GM12878 (cell line): ENCODE data around the gene PATJ. TPM values are rescaled to one million over a fixed set of nuclear protein-coding genes. Genes with fewer than 3 reads are reported as not detected.

Experiments
- CBFB ChIP-seq: IDR thresholded peaks from 2 replicates; pipeline ENCODE4 v1.6.1; 2016; ENCODE audit warnings: antibody characterized with exemption, low read depth
- CBX3 ChIP-seq: fragments of 200-600 bp; sonication (generic); IDR thresholded peaks from 2 replicates; pipeline ENCODE4 v1.6.1; 2016; ENCODE audit warnings: low read depth, borderline replicate concordance
- ETV6 ChIP-seq, 2 experiments: fragments of 450-650 bp in 1 of 2; IDR thresholded peaks in 1 of 2; conservative IDR thresholded peaks in 1 of 2; 2 replicates each; pipeline ENCODE4 v1.6.1; 2014; ENCODE audit warnings: antibody characterized with exemption in 1 of 2, borderline replicate concordance in 1 of 2, low read depth in 1 of 2, mild to moderate bottlenecking in 1 of 2, moderate library complexity in 1 of 2
- FOXK2 ChIP-seq: fragments of 450-650 bp; IDR thresholded peaks from 2 replicates; pipeline ENCODE4 v1.6.1; 2017; ENCODE audit warnings: mild to moderate bottlenecking, moderate library complexity
- HDAC6 ChIP-seq: fragments of 200-600 bp; sonication (generic); IDR thresholded peaks from one replicate; pipeline ENCODE4 v1.8.0; 2017; ENCODE audit warnings: antibody characterized with exemption; ENCODE audit not compliant: unreplicated experiment
- HDGF ChIP-seq: fragments of 450-650 bp; IDR thresholded peaks from 2 replicates; pipeline ENCODE4 v1.6.1; 2016; ENCODE audit warnings: antibody characterized with exemption
- IKZF2 ChIP-seq, 2 experiments: fragments of 450-650 bp; IDR thresholded peaks; 2 replicates each; pipeline ENCODE4 v1.6.1; 2017; ENCODE audit warnings: mild to moderate bottlenecking in 2 of 2, moderate library complexity in 2 of 2
- IRF5 ChIP-seq: fragments of 450-650 bp; IDR thresholded peaks from 2 replicates; pipeline ENCODE4 v1.6.1; 2017; ENCODE audit warnings: borderline replicate concordance
- JUND ChIP-seq: IDR thresholded peaks from 2 replicates; pipeline ENCODE4 v1.6.1; 2012; ENCODE audit warnings: low read depth, mild to moderate bottlenecking, low read length, improper control_type of control experiment, moderate library complexity
- LARP7 ChIP-seq: fragments of 450-650 bp; IDR thresholded peaks from 2 replicates; pipeline ENCODE4 v1.6.1; 2017; ENCODE audit warnings: mild to moderate bottlenecking
- MYB ChIP-seq: fragments of 150-350 bp; IDR thresholded peaks from 2 replicates; pipeline ENCODE4 v1.6.1; 2014; ENCODE audit warnings: mild to moderate bottlenecking, low read depth, low read length, borderline replicate concordance
- PAX8 ChIP-seq: fragments of 450-650 bp; IDR thresholded peaks from 2 replicates; pipeline ENCODE4 v1.6.1; 2017; ENCODE audit warnings: mild to moderate bottlenecking, moderate library complexity
- PML ChIP-seq: IDR thresholded peaks from 2 replicates; pipeline ENCODE4 v1.6.1; 2012; ENCODE audit warnings: low read length, inconsistent platforms
- POLR2AphosphoS5 ChIP-seq: IDR thresholded peaks from 2 replicates; pipeline ENCODE4 v1.6.1; 2011; ENCODE audit warnings: mild to moderate bottlenecking, low read length, inconsistent platforms
- RELA ChIP-seq: fragments of 450-650 bp; IDR thresholded peaks from 2 replicates; pipeline ENCODE4 v1.8.0; 2014; ENCODE audit warnings: borderline replicate concordance; ENCODE audit not compliant: partially characterized antibody
- RELB ChIP-seq: fragments of 450-650 bp; IDR thresholded peaks from 2 replicates; pipeline ENCODE4 v1.6.1; 2017; ENCODE audit warnings: low read depth, mild to moderate bottlenecking, moderate library complexity
- RUNX3 ChIP-seq: IDR thresholded peaks from 2 replicates; pipeline ENCODE4 v1.6.1; 2012; ENCODE audit warnings: low read length, inconsistent platforms
- SIN3A ChIP-seq: IDR thresholded peaks from 2 replicates; pipeline ENCODE4 v1.6.1; 2012; ENCODE audit warnings: low read depth, low read length, improper control_type of control experiment
- SMARCA5 ChIP-seq: fragments of 450-650 bp; IDR thresholded peaks from 2 replicates; pipeline ENCODE4 v1.6.1; 2017; ENCODE audit warnings: mild to moderate bottlenecking
- SMC3 ChIP-seq: IDR thresholded peaks from 2 replicates; pipeline ENCODE4 v1.6.1; 2011; ENCODE audit warnings: low read length, improper control_type of control experiment, borderline replicate concordance
- SUPT20H ChIP-seq: IDR thresholded peaks from 2 replicates; pipeline ENCODE4 v1.6.1; 2011; ENCODE audit warnings: low read depth, mild to moderate bottlenecking, low read length, moderate library complexity, borderline replicate concordance; ENCODE audit not compliant: control insufficient read depth
- WRNIP1 ChIP-seq: IDR thresholded peaks from 2 replicates; pipeline ENCODE4 v1.6.1; 2011; ENCODE audit warnings: low read depth, low read length, improper control_type of control experiment, borderline replicate concordance
- YBX1 ChIP-seq: fragments of 450-650 bp; IDR thresholded peaks from 2 replicates; pipeline ENCODE4 v1.6.1; 2016; ENCODE audit warnings: antibody characterized with exemption
- ZNF24 ChIP-seq: fragments of 450-650 bp; IDR thresholded peaks from 2 replicates; pipeline ENCODE4 v1.6.1; 2017; ENCODE audit warnings: antibody characterized with exemption, mild to moderate bottlenecking
- ZZZ3 ChIP-seq: IDR thresholded peaks from 2 replicates; pipeline ENCODE4 v1.6.1; 2011; ENCODE audit warnings: low read depth; ENCODE audit not compliant: control insufficient read depth, insufficient read length
- polyA plus RNA-seq, 11 experiments: library from polyadenylated mRNA; depleted of rRNA in 4 of 11; unstranded in 6 of 11; stranded (reverse) in 5 of 11; fragments of >200 nt; fragmentation: Nextera tagmentation in 4 of 11; fragmentation: Illumina TruSeq in 1 of 11; extraction: Ambion mirVana in 4 of 11; extraction: Trizol in 1 of 11; gene quantifications; 1 replicate in 1 of 11; 2 replicates in 10 of 11; pipeline versions ENCODE4 v1.2.1 to v1.2.3, GENCODE V29; 2011 to 2016; ENCODE audit warnings: inconsistent platforms in 2 of 11, missing spikeins in 2 of 11, low read depth in 1 of 11
- total RNA-seq, 4 experiments: library from RNA; depleted of rRNA in 3 of 4; stranded (reverse); fragments of >200 nt in 3 of 4; fragmentation: Illumina TruSeq in 1 of 4; extraction: Trizol in 1 of 4; gene quantifications; 2 replicates each; pipeline versions ENCODE4 v1.2.1 to v1.2.3, GENCODE V29; 2013 to 2021
- TF ChIP-seq, protein P1 (sequence below): fragments of 450-650 bp; IDR thresholded peaks from 2 replicates; pipeline ENCODE4 v1.6.1; 2016; ENCODE audit warnings: mild to moderate bottlenecking
- TF ChIP-seq, protein P2 (sequence below): IDR thresholded peaks from 2 replicates; pipeline ENCODE4 v1.6.1; 2011; ENCODE audit warnings: low read depth, low read length, improper control_type of control experiment, borderline replicate concordance

PATJ gene
- total and polyA plus RNA-seq, 10 of the 15 experiments (the other 5 are each of a cell fraction or from before 2014, with no cell fraction given): 2.8 to 13.9 (median 6.9) TPM

- peak; percentile 94 for TF ChIP-seq CBFB
- peak; percentile 57; the same call in 1 of the 2 replicates for TF ChIP-seq SIN3A
- no peak for TF ChIP-seq CBX3
- TF ChIP-seq MYB: no peak
- TF ChIP-seq LARP7: peak; percentile 83
- TF ChIP-seq ZNF24: no peak
- TF ChIP-seq FOXK2: peak; percentile 65
- TF ChIP-seq YBX1: no peak
- peak; percentile 98 for TF ChIP-seq POLR2AphosphoS5
- peak; percentile 96 for TF ChIP-seq RELB
- TF ChIP-seq ZZZ3: no peak
- no peak for TF ChIP-seq IRF5
- TF ChIP-seq RUNX3: peak; percentile 90
- no peak for TF ChIP-seq SUPT20H
- TF ChIP-seq SMC3: no peak
- TF ChIP-seq HDAC6: peak; percentile 85
- TF ChIP-seq PAX8: no peak
- TF ChIP-seq, protein P1, sequence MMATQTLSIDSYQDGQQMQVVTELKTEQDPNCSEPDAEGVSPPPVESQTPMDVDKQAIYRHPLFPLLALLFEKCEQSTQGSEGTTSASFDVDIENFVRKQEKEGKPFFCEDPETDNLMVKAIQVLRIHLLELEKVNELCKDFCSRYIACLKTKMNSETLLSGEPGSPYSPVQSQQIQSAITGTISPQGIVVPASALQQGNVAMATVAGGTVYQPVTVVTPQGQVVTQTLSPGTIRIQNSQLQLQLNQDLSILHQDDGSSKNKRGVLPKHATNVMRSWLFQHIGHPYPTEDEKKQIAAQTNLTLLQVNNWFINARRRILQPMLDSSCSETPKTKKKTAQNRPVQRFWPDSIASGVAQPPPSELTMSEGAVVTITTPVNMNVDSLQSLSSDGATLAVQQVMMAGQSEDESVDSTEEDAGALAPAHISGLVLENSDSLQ: peak; percentile 49; the same call in 1 of the 2 replicates
- no peak for TF ChIP-seq HDGF
- TF ChIP-seq WRNIP1: no peak
- TF ChIP-seq, protein P2, sequence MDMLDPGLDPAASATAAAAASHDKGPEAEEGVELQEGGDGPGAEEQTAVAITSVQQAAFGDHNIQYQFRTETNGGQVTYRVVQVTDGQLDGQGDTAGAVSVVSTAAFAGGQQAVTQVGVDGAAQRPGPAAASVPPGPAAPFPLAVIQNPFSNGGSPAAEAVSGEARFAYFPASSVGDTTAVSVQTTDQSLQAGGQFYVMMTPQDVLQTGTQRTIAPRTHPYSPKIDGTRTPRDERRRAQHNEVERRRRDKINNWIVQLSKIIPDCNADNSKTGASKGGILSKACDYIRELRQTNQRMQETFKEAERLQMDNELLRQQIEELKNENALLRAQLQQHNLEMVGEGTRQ: no peak
- no peak for TF ChIP-seq JUND
- TF ChIP-seq RELA: peak; percentile 7
- TF ChIP-seq ETV6 (conservative IDR thresholded peaks at IDR 0.05 in 1 of 2, IDR thresholded peaks at IDR 0.05 in 1 of 2; ENCODE audit: borderline replicate concordance in 1 of 2, low read depth in 1 of 2): peak in 1 of 2 experiments; percentile 76; a peak in 1 of 4 replicates
- TF ChIP-seq IKZF2 (IDR thresholded peaks at IDR 0.05): peak; percentile 42 to 48; a peak in 1 of 4 replicates
- TF ChIP-seq PML: peak; percentile 97
- no peak for TF ChIP-seq SMARCA5
These were observed 17.2 kb upstream of the PATJ start, which contains the start of gene TM2D1 (continued) for GRCh38 chr1:61724813-61725694.
